Measurements from ENCODE around the gene PDE11A. TPM values are rescaled to one million over a fixed set of nuclear protein-coding genes. Genes with fewer than 3 reads are reported as not detected.
A peak's percentile ranks its signal among the peaks of the same experiment; 100 is the strongest.

The PDE11A gene
- total and polyA plus RNA-seq, 2 of the 13 experiments (the other 11 are each of a cell fraction or from before 2014, with no cell fraction given) = 1.2 to 1.7 TPM

- TF ChIP-seq ZNF710 (CRISPR knock-in tag; IDR thresholded peaks at IDR 0.05; ENCODE audit: borderline replicate concordance) (0 out of 2 replicates have a peak, but pooled peaks have one; percentile 19), MXD3 (CRISPR knock-in tag; IDR thresholded peaks at IDR 0.05) (no peak), ZNF678 (CRISPR knock-in tag; IDR thresholded peaks at IDR 0.05) (no peak), NR2F6 (IDR thresholded peaks at IDR 0.05) (peak; percentile 78), NR2F6 (CRISPR knock-in tag; IDR thresholded peaks at IDR 0.05) (peak; percentile 91), ZEB1 (IDR thresholded peaks at IDR 0.05; ENCODE audit: insufficient replicate concordance, low read depth) (peak; percentile 84), IRF2 (CRISPR knock-in tag; IDR thresholded peaks at IDR 0.05) (0 out of 2 replicates have a peak, but pooled peaks have one; percentile 47), KLF9 (CRISPR knock-in tag; IDR thresholded peaks at IDR 0.05; ENCODE audit: low read depth) (0 out of 2 replicates have a peak, but pooled peaks have one; percentile 48), FOXA3 (CRISPR knock-in tag; IDR thresholded peaks at IDR 0.05) (peak; percentile 48; the same call in 1 of the 2 replicates), ZBTB14 (CRISPR knock-in tag; IDR thresholded peaks at IDR 0.05) (no peak), TARDBP (CRISPR knock-in tag; IDR thresholded peaks at IDR 0.05) (0 out of 2 replicates have a peak, but pooled peaks have one; percentile 73), RBFOX2 (IDR thresholded peaks at IDR 0.05; ENCODE audit: low read depth, low read length) (peak; percentile 38; the same call in 1 of the 2 replicates), E2F2 (CRISPR knock-in tag; IDR thresholded peaks at IDR 0.05; ENCODE audit: borderline replicate concordance) (no peak), YEATS2 (CRISPR knock-in tag; IDR thresholded peaks at IDR 0.05; ENCODE audit: borderline replicate concordance) (no peak), LCORL (IDR thresholded peaks at IDR 0.05) (no peak), LCORL (CRISPR knock-in tag; IDR thresholded peaks at IDR 0.05) (no peak), ATF7-NPFF (CRISPR knock-in tag; IDR thresholded peaks at IDR 0.05; ENCODE audit: low read depth) (no peak), ZNF326 (CRISPR knock-in tag; IDR thresholded peaks at IDR 0.05; ENCODE audit: borderline replicate concordance) (no peak), ELF3 (CRISPR knock-in tag; IDR thresholded peaks at IDR 0.05) (peak; percentile 86), SSRP1 (CRISPR knock-in tag; IDR thresholded peaks at IDR 0.05) (no peak), ZNF619 (CRISPR knock-in tag; IDR thresholded peaks at IDR 0.05) (no peak), ZSCAN30 (CRISPR knock-in tag; IDR thresholded peaks at IDR 0.05) (no peak), ZNF510 (CRISPR knock-in tag; IDR thresholded peaks at IDR 0.05; ENCODE audit: low read depth) (no peak)
- TF ChIP-seq, protein P1, sequence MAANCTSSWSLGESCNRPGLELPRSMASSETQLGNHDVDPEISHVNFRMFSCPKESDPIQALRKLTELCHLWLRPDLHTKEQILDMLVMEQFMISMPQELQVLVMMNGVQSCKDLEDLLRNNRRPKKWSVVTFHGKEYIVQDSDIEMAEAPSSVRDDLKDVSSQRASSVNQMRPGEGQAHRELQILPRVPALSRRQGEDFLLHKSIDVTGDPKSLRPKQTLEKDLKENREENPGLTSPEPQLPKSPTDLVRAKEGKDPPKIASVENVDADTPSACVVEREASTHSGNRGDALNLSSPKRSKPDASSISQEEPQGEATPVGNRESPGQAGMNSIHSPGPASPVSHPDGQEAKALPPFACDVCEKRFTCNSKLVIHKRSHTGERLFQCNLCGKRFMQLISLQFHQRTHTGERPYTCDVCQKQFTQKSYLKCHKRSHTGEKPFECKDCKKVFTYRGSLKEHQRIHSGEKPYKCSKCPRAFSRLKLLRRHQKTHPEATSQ (CRISPR knock-in tag; IDR thresholded peaks at IDR 0.05; ENCODE audit: borderline replicate concordance) = no peak
- TF ChIP-seq, protein P2, sequence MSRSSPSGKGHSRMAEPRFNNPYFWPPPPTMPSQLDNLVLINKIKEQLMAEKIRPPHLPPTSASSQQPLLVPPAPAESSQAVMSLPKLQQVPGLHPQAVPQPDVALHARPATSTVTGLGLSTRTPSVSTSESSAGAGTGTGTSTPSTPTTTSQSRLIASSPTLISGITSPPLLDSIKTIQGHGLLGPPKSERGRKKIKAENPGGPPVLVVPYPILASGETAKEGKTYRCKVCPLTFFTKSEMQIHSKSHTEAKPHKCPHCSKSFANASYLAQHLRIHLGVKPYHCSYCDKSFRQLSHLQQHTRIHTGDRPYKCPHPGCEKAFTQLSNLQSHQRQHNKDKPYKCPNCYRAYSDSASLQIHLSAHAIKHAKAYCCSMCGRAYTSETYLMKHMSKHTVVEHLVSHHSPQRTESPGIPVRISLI (CRISPR knock-in tag; IDR thresholded peaks at IDR 0.05; ENCODE audit: borderline replicate concordance) = peak; percentile 74
Measured at GRCh38 chr2:177599139-177599688, 473.4 kb downstream of the PDE11A start (continued).
